Hematopoietic multipotent progenitor cell treated with erythropoietin and hydrocortisone succinate and interleukin-3 and kit ligand, for 17 days (in vitro differentiated cells): ENCODE results near the gene POLR3A.

Experiments used
- DNase-seq: peaks from one replicate; pipeline ENCODE4 v3.0.0-alpha.2; 2015; ENCODE audit warnings: low spot score

The POLR3A gene

GRCh38 chr10:77943121-77943901, 86.0 kb downstream of the POLR3A start:
- DNase-seq = no peak

GRCh38 chr10:77941790-77942189, 87.5 kb downstream of the POLR3A start:
- no peak for DNase-seq

GRCh38 chr10:77940627-77941026, 88.7 kb downstream of the POLR3A start:
- no peak for DNase-seq

- no peak for DNase-seq
Measured at GRCh38 chr10:77940225-77940624, 89.1 kb downstream of the POLR3A start.

DNA sequence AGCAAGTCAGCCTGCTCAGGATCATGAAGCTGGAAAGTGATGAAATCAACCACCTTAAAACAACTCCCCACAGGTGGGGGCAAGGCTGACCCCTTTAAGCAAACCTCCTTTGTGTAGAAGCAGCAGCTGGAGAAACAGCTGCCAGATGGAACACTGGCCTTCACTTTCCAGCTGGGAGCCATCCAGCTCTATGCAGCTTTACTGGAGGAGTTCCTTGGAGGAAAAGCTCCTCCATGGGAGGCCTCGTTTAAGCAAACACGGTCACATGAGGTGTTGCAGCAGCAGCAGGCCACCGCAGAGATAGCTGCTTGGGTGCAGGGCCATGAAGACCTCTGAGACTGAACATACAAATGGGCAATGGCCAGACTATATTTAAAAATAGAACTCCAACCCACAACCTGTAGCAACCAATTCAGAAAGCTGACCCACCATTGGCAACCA, 89.7 kb downstream of the POLR3A start:
- no peak for DNase-seq

GRCh38 chr10:77936697-77937567, 92.4 kb downstream of the POLR3A start:
- DNase-seq = no peak

DNA sequence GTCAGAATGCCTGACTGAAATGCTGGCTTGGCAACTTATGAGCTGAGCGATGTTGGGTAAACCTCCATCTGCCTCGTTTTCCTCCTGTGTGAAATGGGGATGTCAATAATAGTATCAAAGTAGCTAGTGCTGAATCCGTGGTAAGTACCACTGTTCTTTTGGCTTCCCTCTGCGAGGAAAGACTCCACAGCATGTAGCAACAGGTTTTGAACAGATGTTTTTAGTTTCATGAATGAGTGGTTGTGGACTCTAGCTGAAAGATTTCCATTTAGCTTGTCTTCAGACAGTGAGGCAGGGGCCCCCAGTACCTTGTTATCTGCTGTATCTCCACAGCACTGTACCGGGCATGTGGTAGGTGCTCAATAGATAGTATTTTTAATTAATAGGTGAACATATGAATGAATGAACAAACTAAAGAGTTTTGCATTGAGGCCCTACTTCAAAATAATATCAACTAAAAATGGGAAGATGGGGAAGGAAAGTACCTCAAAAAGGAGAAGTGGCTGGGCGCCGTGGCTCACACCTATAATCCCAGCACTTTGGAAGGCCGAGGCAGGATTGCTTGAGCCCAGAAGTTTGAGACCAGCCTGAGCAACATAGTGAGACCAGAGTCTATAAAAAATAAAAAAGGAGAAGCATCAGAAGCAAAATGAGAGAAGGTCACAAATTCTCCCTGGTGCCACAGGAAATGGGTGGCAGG, 97.1 kb downstream of the POLR3A start:
- DNase-seq = no peak

GRCh38 chr10:77927402-77928246, 101.7 kb downstream of the POLR3A start:
- no peak for DNase-seq

DNA sequence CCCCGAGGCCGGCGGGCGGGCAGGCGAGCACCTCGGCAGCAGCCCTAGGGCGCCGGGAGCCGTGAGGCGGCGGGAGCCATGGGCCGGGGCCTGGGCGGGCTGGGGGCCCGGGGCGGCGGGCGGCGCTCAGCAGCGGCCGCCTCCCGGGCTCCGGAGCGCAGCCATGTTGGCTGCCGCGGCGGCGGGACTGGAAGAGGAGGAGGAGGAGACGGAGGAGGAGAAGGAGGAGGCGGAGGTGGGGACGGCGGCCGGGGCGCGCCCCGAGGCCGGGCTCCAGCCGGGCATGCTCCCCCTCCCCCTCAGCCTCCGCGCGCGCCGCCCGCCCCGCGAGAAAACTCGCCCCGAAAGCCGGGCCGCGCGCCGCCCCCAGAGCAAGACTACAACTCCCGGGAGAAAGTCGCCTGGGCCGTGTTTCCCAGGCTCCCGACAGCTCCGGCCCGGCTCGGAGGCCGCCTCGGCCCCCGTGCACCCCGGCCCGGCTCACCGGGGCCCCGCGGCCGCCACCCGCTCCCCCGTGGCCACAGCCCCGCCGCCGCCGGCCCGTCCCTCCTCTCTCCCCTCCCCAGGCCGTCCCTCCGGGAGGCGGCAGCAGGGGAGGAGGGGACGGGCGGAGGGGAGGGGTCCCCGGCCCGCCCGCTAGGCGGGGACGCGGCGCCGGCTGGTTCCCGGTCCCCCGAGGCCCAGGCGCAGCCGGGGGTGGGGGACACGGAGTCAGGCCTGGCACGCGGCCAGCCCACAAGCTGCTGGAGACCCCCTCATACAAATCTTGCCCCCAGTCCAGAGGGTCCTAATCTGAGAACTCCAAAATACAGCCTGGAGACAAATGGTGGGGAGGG, 102.5 kb downstream of the POLR3A start, which contains the start of gene DLG5:
Gene DLG5 (minus strand): TSS at position 190 of the 836 bp plus-strand sequence. CDS start 235 bp downstream, outside the sequence.
- no peak for DNase-seq

- DNase-seq = no peak
Measured at GRCh38 chr10:77925795-77926565, 103.3 kb downstream of the POLR3A start.

- DNase-seq = no peak
Measured at GRCh38 chr10:77925410-77925794, 103.9 kb downstream of the POLR3A start.

DNA sequence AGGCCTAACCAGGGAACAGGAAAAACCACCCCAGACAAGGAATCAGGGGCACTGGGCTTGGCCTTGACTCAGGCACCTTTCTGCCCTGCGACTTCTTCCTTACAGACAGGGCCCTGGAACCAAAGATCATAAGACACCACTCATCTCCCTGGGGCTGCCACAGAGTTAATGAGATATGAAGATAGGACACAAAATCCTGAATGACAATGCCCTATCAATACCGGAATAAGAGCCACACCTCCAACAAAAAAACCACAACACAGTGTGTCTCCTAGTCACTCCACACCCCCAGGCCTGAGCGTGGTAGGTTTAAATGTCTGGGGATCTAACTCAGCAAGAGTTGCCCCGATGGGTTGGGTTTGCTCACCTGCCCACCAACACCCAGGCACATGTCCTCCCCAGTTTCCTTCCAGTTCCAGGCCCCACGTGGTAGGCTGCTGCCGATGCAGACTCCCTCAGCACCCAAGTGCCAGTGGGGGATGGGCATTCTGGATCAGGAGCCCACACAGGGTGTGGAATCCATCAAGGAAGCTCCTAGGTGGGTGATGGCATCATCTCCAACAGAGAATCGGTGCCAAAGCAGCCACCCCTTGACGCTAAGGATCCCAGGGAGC, 106.6 kb downstream of the POLR3A start:
- DNase-seq = no peak

DNA sequence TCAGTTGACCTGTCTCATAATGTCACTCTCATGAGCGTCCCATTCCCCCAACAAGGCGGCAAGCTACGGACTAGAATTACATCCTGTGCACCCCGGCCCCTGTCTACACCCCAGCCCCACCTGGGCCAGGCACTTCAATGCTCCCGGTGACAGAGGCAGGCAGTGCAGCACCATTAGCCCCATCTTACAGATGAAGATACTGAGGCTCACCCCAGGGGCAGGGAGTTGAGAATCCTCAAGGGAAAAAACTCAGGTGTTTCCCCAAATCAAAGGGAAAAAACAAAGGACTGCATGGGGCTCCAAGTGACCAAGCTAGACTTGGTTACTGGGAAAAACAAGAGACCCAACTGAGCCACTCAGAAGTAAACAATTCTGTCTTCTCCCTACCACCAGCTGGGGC, 107.3 kb downstream of the POLR3A start:
- no peak for DNase-seq

GRCh38 chr10:77921395-77921794, 107.9 kb downstream of the POLR3A start:
- no peak for DNase-seq

DNA sequence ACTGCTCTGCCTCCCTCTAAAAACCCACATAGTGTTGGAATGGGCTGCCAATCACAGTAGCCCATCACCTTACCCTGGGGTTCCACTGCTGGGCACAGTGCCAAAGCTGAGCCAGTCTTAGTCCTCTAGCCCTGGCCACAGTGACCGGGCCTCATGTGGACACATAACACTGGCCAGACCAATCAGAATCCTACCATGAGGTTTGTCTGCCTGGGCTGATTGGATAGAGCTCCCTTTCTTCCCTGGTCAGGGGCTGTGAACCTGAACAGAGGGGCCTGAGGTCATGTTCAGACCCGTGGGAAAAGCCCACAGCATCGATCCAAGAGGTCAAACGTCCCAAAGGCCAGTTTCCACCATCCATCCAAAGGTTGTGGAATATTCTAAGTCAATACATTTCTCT, 108.8 kb downstream of the POLR3A start:
- DNase-seq = no peak

- DNase-seq = no peak
Measured at GRCh38 chr10:77919713-77920108, 109.6 kb downstream of the POLR3A start.
